HG03558 (cell line): ENCODE results near the gene IGSF11.
"Not testable (repeated sequence)": the region's sequence is repeated elsewhere in the genome, so short reads cannot be mapped to it uniquely, and the experiment has no call there.

ENCODE experiments used
- ATAC-seq: cut with Tn5 transposase; IDR thresholded peaks from one replicate; pipeline ENCODE4 v1.9.1; 2021; ENCODE audit warnings: moderate number of reproducible peaks; ENCODE audit not compliant: unreplicated experiment; ENCODE audit errors: extremely low read depth

The IGSF11 gene

DNA sequence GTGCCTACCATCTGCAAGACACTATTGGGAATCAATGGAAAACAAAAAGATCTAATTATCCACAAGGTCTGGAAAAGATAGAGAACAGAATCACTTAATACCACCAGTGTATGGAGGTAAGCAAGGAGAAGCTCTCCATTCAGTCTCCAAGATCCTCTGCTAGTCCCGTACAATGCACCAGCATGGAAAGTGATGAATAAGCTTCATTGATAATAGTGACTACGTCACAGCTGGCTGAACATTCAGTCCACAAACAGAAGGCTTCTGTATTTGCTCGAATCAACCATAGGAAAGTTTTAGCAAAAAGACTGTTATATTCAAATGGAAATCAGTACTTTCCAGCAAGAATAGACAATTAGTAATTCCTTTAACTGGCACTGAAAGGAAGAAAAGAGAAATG is 42.9 kb downstream of the IGSF11 start:
- no peak for ATAC-seq

GRCh38 chr3:118990823-118991560 is 43.7 kb downstream of the IGSF11 start:
- no peak for ATAC-seq

- ATAC-seq = no peak
Observed at GRCh38 chr3:118988198-118989130, 46.2 kb downstream of the IGSF11 start.

DNA sequence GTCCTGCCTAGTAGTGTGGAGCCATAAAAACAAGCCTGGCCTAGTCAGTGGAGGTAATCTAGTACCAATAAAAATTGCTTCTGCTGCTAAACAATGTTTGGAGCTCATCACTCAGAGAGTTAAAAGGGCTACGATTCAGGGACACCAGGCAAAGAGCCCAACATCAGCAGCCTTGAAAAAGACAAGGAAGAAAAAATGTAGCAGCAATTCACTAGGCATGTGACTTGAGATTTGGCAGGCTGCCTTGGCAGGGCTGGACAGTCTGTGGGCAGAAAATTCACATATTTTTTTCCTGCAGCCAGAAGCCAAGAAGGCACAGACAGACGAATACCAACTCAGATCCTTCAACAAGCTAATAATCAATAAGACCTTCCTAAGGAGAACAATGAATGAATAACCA is 47.2 kb downstream of the IGSF11 start:
- ATAC-seq = no peak

DNA sequence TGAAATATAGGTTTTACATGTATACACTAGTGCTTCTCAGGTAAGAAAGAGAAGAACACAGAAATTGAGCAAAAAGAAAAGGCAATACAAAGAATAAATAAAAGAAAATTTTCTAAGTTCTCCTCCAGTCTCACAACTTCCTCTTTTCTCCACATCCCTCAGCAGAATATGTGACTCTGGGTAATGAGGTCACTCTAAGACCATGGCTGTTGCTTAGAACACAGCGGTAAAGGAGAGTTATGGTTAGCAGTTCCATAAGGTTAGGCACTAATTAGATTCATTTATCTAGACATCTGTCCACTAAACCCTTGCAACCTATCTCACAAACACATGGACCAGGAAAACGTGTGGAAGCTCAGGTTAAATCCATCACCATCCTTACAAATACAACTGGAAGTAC is 47.9 kb downstream of the IGSF11 start:
- ATAC-seq = no peak

GRCh38 chr3:118984699-118985098 is 49.9 kb downstream of the IGSF11 start:
- ATAC-seq = no peak

GRCh38 chr3:118981494-118982134 is 53.0 kb downstream of the IGSF11 start:
- no peak for ATAC-seq

- ATAC-seq = no peak
Observed at GRCh38 chr3:118980832-118981231, 53.8 kb downstream of the IGSF11 start.

DNA sequence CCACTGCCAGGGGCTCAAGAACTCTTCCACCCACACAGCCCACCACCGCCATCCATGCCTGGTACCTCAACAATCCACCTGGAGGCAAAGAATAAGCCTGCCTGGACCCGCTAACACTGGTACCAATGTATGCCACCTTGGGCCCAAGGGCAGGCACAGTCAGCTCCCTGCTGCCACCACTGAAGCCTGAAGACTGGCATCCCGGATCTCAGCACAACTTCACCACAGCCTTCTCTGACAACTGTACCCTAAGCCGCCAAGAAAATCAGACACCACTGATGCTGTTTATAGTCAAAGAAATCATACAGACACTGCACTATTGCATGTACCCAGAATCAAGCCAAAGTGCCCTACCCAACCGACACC is 56.3 kb downstream of the IGSF11 start:
- ATAC-seq = no peak

GRCh38 chr3:118977671-118978392 is 56.8 kb downstream of the IGSF11 start:
- no peak for ATAC-seq

- ATAC-seq = no peak
Observed at GRCh38 chr3:118977118-118977517, 57.5 kb downstream of the IGSF11 start.

GRCh38 chr3:118975476-118975875 is 59.2 kb downstream of the IGSF11 start:
- ATAC-seq = not testable (repeated sequence)

DNA sequence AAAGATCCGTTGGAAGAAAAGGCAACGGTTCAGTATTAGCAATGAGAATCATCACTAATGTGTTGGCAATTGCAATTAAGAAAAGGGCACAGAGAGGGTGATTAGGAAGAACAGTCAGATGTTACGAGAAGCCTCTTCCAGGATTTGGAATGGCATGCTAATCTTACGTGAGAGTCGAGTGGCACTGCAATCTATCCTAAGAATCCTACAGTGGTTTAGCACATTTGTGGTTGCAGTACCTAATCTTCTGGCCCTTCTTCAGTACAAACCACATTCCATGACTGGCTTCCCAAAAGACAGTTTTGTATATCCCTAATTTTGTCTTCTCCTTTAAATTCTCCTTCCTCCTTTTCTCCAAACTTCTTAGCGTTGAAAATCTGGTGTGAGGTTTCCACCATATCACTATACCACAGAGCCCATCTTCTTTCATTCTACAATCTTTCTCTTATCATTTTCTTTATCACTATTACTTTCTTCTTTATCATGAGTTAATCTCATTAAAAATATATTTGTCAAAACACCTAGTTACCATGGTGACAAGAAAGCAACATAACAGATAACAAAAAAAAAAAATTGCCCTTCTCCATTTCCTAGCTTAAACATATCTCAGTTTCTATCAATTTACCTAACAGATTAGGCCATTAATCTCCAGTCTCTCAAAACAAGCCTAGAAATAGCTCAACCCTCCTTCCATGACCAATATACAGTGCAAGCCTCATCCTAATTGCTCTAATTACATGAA is 60.1 kb downstream of the IGSF11 start:
- ATAC-seq = no peak

DNA sequence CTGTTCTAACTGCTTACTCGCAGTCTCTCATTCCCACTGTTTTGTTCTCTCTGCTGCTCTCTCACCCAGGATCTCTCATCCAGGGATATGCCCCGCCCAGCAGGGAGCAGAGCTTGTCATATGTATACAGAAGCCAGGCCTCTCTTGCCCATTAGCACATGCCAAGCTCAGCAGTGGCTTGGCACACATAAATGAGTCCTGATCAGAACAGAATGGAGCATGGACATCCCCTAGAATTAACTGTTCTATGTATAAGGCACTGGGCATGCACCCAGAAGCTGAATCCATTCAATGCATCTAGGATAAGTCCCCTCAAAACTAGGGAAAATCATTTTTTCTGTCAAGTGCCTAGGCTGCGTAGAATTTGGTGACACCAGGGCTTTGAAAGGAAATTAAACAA is 61.6 kb downstream of the IGSF11 start:
- ATAC-seq = no peak

DNA sequence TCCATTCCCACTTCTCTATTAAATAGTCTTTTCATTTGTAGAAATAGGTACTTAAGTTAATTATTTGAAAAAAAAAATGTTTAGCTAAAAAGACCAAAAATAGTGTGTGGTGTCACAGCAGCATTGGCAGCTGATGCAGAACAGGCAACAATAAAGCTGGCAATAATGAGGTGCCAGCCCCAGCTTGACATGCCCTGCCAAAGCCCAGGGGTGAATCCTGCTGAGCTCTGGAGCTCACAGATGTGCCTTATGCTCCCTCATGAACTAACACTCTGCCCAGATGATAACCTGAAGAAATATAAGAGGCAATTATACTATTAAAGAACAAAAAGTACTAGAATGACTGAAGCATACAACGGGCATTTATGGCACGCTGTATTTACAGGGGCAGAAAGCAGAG is 63.8 kb downstream of the IGSF11 start:
- ATAC-seq = no peak

DNA sequence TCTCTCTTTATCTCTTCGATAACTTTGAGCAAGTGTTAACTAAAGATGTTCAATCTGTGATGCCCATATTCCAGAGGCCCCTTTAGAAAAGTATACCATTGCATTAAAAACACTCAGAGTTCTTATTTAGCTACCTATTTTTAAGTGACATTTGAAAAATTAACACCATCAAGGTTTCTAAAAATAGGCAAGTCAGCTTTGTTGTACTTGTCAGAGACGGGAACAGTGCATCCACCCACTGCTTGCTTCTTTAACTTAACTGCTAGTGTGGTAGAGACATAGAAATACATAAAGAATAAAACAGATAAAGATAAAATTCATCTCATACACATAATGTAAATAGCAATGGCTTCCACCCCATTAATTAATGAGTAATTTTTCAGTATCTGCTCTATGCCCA is 66.0 kb downstream of the IGSF11 start:
- no peak for ATAC-seq

- no peak for ATAC-seq
Observed at GRCh38 chr3:118968111-118968510, 66.5 kb downstream of the IGSF11 start.

- no peak for ATAC-seq
Observed at GRCh38 chr3:118966700-118967099, 67.9 kb downstream of the IGSF11 start.

DNA sequence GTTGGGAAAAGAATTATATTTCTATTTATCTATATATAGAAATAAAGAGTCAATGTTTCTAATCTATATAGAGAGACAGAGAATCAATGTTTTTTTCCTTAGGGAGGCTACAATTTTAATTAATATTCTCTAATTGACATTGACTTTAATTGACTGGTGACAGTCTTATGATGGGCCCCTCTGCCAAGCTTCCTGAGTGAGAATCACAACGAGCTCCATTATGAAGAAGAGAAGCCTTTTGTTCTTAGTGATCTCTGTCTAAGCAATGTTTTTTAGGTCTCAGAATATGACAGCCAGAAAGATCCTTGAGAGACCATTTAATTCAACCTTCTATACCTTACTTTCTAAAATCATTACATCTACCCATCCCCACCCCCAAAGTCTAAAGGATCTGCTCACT is 70.9 kb downstream of the IGSF11 start:
- no peak for ATAC-seq
